Lower leg skin (tissue), 3 donors: ENCODE data around the gene SH3BP5L.

ENCODE experiments used
- CTCF ChIP-seq, 3 donors: fragments of 450-650 bp; IDR thresholded peaks; one replicate each; pipeline ENCODE4 v1.5.1; 2016; ENCODE audit warnings: antibody characterized with exemption in 3 of 3, mild to moderate bottlenecking in 3 of 3, moderate library complexity in 2 of 3
- POLR2A ChIP-seq, 2 donors: fragments of 450-650 bp; IDR thresholded peaks; one replicate each; pipeline ENCODE4 v1.6.1; 2016 to 2017; ENCODE audit warnings: antibody characterized with exemption in 2 of 2, mild to moderate bottlenecking in 1 of 2, moderate library complexity in 1 of 2

GRCh38 chr1:248856176-248856575, 30.5 kb upstream of the SH3BP5L start:
- no peak for TF ChIP-seq CTCF (IDR thresholded peaks at IDR 0.05)
- no peak for TF ChIP-seq POLR2A (IDR thresholded peaks at IDR 0.05)
